HG02885 (cell line): ENCODE measurements around the gene KRT73.

ENCODE experiments used
- ATAC-seq: cut with Tn5 transposase; IDR thresholded peaks from one replicate; pipeline ENCODE4 v1.9.1; 2021; ENCODE audit warnings: mild to moderate bottlenecking; ENCODE audit not compliant: unreplicated experiment, poor library complexity

The KRT73 gene

GRCh38 chr12:52627395-52628110 is 9.2 kb upstream of the KRT73 start:
- no peak for ATAC-seq

- no peak for ATAC-seq
Measured at GRCh38 chr12:52622349-52622748, 4.0 kb upstream of the KRT73 start.

- ATAC-seq: no peak
Measured at GRCh38 chr12:52618866-52619265, 507 bp upstream of the KRT73 start.

- ATAC-seq: no peak
Measured at GRCh38 chr12:52617403-52617785, 965 bp downstream of the KRT73 start.

- ATAC-seq: no peak
Measured at GRCh38 chr12:52616680-52617402, 1.5 kb downstream of the KRT73 start.

GRCh38 chr12:52615912-52616311 is 2.4 kb downstream of the KRT73 start:
- no peak for ATAC-seq

- no peak for ATAC-seq
Measured at GRCh38 chr12:52615208-52615868, 3.0 kb downstream of the KRT73 start.

- no peak for ATAC-seq
Measured at GRCh38 chr12:52614381-52615207, 3.8 kb downstream of the KRT73 start.

GRCh38 chr12:52613384-52614030 is 4.9 kb downstream of the KRT73 start:
- no peak for ATAC-seq

- no peak for ATAC-seq
Measured at GRCh38 chr12:52612431-52613383, 5.7 kb downstream of the KRT73 start.

- no peak for ATAC-seq
Measured at GRCh38 chr12:52611080-52611468, 7.3 kb downstream of the KRT73 start.

GRCh38 chr12:52608826-52609630 is 9.3 kb downstream of the KRT73 start:
- no peak for ATAC-seq

GRCh38 chr12:52608161-52608560 is 10.2 kb downstream of the KRT73 start:
- no peak for ATAC-seq

GRCh38 chr12:52607314-52607713 is 11.0 kb downstream of the KRT73 start:
- ATAC-seq: no peak

- ATAC-seq: no peak
Measured at GRCh38 chr12:52606581-52607218, 11.7 kb downstream of the KRT73 start.

- ATAC-seq: no peak
Measured at GRCh38 chr12:52606096-52606495, 12.3 kb downstream of the KRT73 start.

GRCh38 chr12:52605542-52605941 is 12.8 kb downstream of the KRT73 start:
- no peak for ATAC-seq

GRCh38 chr12:52604859-52605258 is 13.5 kb downstream of the KRT73 start:
- ATAC-seq: no peak
